ENCODE data around the gene MED12L. TPM values are rescaled to one million over a fixed set of nuclear protein-coding genes. Genes with fewer than 3 reads are reported as not detected.
A peak's percentile ranks its signal among the peaks of the same experiment; 100 is the strongest.

MED12L gene
- total RNA-seq, 1 experiment from 2014 or later: 3.0 TPM

- TF ChIP-seq EZH2 (IDR thresholded peaks at IDR 0.05; ENCODE audit: low read depth): no peak
- no peak for TF ChIP-seq CTCF (conservative IDR thresholded peaks at IDR 0.05)
- POLR2A ChIA-PET (ENCODE audit: unreplicated experiment): no interaction called here
- no peak for DNase-seq
- CTCF ChIA-PET: no interaction called here
- Histone ChIP-seq H3K79me2 (ENCODE audit: low read depth) (no peaks in the 10 kb centered on the region), H3K36me3 (ENCODE audit: low read depth) (no peaks in the 10 kb centered on the region), H3K27ac (no peak overlapping the region), H4K20me1 (ENCODE audit: insufficient read depth) (no peaks in the 10 kb centered on the region), H2AFZ (no peak overlapping the region), H3K9me3 (ENCODE audit: insufficient read depth, low read depth) (no peaks in the 10 kb centered on the region), H3F3A (ENCODE audit: insufficient read depth, low read depth) (no peaks in the 10 kb centered on the region), H3K9me2 (ENCODE audit: insufficient read depth) (no peaks in the 10 kb centered on the region), H3K27me3 (ENCODE audit: insufficient read depth, low read depth) (no peaks in the 10 kb centered on the region), H3K4me2 (no peak overlapping the region), H3K4me3 (no peak overlapping the region), H3K4me1 (replicated peaks; ENCODE audit: insufficient read depth) (0 out of 2 replicates have a peak, but pooled peaks cover 6% of the 10 kb centered on the region)
- BruUV-seq (replicated peaks): no TSS peak
- intact Hi-C loops (cut with micrococcal nuclease; ENCODE audit: unreplicated experiment): no loop called here
Measured at GRCh38 chr3:151459358-151459757, 373.9 kb downstream of the MED12L start.

- peak overlapping the region; percentile 72; the same call in 1 of the 2 replicates for H3K4me3 ChIP-seq
- CTCF ChIA-PET: interaction anchor here (0.6 kb wide), 2 partner anchors 8 to 308 kb away, joined by 4 to 7 read pairs; no protein-coding TSS in a partner anchor
- H3K4me1 ChIP-seq (replicated peaks; ENCODE audit: insufficient read depth): 0 out of 2 replicates have a peak, but pooled peaks cover 6% of the 10 kb centered on the region
- intact Hi-C loops (cut with micrococcal nuclease; ENCODE audit: unreplicated experiment): loop anchor here (10.0 kb wide), 2 partner anchors 165 to 195 kb away; no protein-coding TSS in a partner anchor
- H3K9me3 ChIP-seq (ENCODE audit: insufficient read depth, low read depth): no peaks in the 10 kb centered on the region
- no peak overlapping the region for H3K27ac ChIP-seq
- DNase-seq: no peak
- H3K9me2 ChIP-seq (ENCODE audit: insufficient read depth): no peaks in the 10 kb centered on the region
- no peaks in the 10 kb centered on the region for H4K20me1 ChIP-seq (ENCODE audit: insufficient read depth)
- POLR2A ChIA-PET (ENCODE audit: unreplicated experiment): interaction anchor here (0.6 kb wide), 1 partner anchor 149 kb away, joined by 10 read pairs; no protein-coding TSS in a partner anchor
- TF ChIP-seq CTCF (conservative IDR thresholded peaks at IDR 0.05) (no peak), EZH2 (IDR thresholded peaks at IDR 0.05; ENCODE audit: low read depth) (no peak)
- no peaks in the 10 kb centered on the region for H3K36me3 ChIP-seq (ENCODE audit: low read depth)
- H2AFZ ChIP-seq: peak overlapping the region; percentile 93; the same call in 1 of the 2 replicates
- no peaks in the 10 kb centered on the region for H3F3A ChIP-seq (ENCODE audit: insufficient read depth, low read depth)
- H3K4me2 ChIP-seq: peak overlapping the region; percentile 86
- no peaks in the 10 kb centered on the region for H3K79me2 ChIP-seq (ENCODE audit: low read depth)
- no peaks in the 10 kb centered on the region for H3K27me3 ChIP-seq (ENCODE audit: insufficient read depth, low read depth)
- no TSS peak for BruUV-seq (replicated peaks)
Measured at GRCh38 chr3:151460228-151460627, 374.8 kb downstream of the MED12L start.

- Histone ChIP-seq H2AFZ (peak within 1 kb of the TSS; percentile 93), H3K4me1 (replicated peaks; ENCODE audit: insufficient read depth) (0 out of 2 replicates have a peak, but pooled peaks cover 6% of the 10 kb centered on the region), H3K27me3 (ENCODE audit: insufficient read depth, low read depth) (no peaks in the 10 kb centered on the region), H3K9me2 (ENCODE audit: insufficient read depth) (no peaks in the 10 kb centered on the region), H3K9me3 (ENCODE audit: insufficient read depth, low read depth) (no peaks in the 10 kb centered on the region), H3F3A (ENCODE audit: insufficient read depth, low read depth) (no peaks in the 10 kb centered on the region), H3K4me2 (peak within 1 kb of the TSS; percentile 86), H3K36me3 (ENCODE audit: low read depth) (no peaks in the 10 kb centered on the region), H3K27ac (no peak within 1 kb of the TSS), H4K20me1 (ENCODE audit: insufficient read depth) (no peaks in the 10 kb centered on the region), H3K4me3 (peak within 1 kb of the TSS; percentile 72), H3K79me2 (ENCODE audit: low read depth) (no peaks in the 10 kb centered on the region)
- TF ChIP-seq EZH2 (IDR thresholded peaks at IDR 0.05; ENCODE audit: low read depth): no peak
- TF ChIP-seq CTCF (conservative IDR thresholded peaks at IDR 0.05): no peak
- intact Hi-C loops (cut with micrococcal nuclease; ENCODE audit: unreplicated experiment): loop anchor here (10.0 kb wide), 2 partner anchors 166 to 194 kb away; no protein-coding TSS in a partner anchor
- no TSS peak for BruUV-seq (replicated peaks)
- ChIA-PET POLR2A (ENCODE audit: unreplicated experiment) (interaction anchor here (0.6 kb wide), 1 partner anchor 149 kb away, joined by 10 read pairs; no protein-coding TSS in a partner anchor), CTCF (interaction anchor here (0.6 kb wide), 1 partner anchor 307 kb away, joined by 7 read pairs; no protein-coding TSS in a partner anchor)
- peak in 1 of 2 experiments; percentile 18 for DNase-seq
Measured at GRCh38 chr3:151460774-151461450, 375.4 kb downstream of the MED12L start, which contains the start of gene IGSF10. IGSF10 (minus strand) TSS chr3:151461061; CDS start chr3:151458709, 2,352 bp downstream.
